Measurements from ENCODE around the gene SEC61A1.
A peak's percentile ranks its signal among the peaks of the same experiment; 100 is the strongest.

SEC61A1 gene

GRCh38 chr3:128051837-128052594 lies at the start of gene SEC61A1:
Gene SEC61A1 (plus strand): TSS chr3:128052437. CDS start chr3:128052553, 116 bp downstream.
- TF ChIP-seq CTCF (conservative IDR thresholded peaks at IDR 0.05; ENCODE audit: low read depth, low read length): no peak
- peak; percentile 96 for DNase-seq (ENCODE audit: low read depth)
- H3K4me3 ChIP-seq (ENCODE audit: low read depth, low read length): peak within 1 kb of the TSS; percentile 93

GRCh38 chr3:128004661-128005060 lies 47.6 kb upstream of the SEC61A1 start:
- TF ChIP-seq CTCF (conservative IDR thresholded peaks at IDR 0.05; ENCODE audit: low read depth, low read length): no peak
- no peak overlapping the region for H3K4me3 ChIP-seq (ENCODE audit: low read depth, low read length)
- no peak for DNase-seq (ENCODE audit: low read depth)

GRCh38 chr3:128006061-128007032 lies 45.9 kb upstream of the SEC61A1 start:
- no peak overlapping the region for H3K4me3 ChIP-seq (ENCODE audit: low read depth, low read length)
- TF ChIP-seq CTCF (conservative IDR thresholded peaks at IDR 0.05; ENCODE audit: low read depth, low read length): no peak
- DNase-seq (ENCODE audit: low read depth): no peak

GRCh38 chr3:128007033-128007424 lies 45.2 kb upstream of the SEC61A1 start:
- TF ChIP-seq CTCF (conservative IDR thresholded peaks at IDR 0.05; ENCODE audit: low read depth, low read length): no peak
- no peak for DNase-seq (ENCODE audit: low read depth)
- no peak overlapping the region for H3K4me3 ChIP-seq (ENCODE audit: low read depth, low read length)

GRCh38 chr3:128009952-128010846 lies 42.0 kb upstream of the SEC61A1 start:
- peak; percentile 53 for DNase-seq (ENCODE audit: low read depth)
- H3K4me3 ChIP-seq (ENCODE audit: low read depth, low read length): no peak overlapping the region
- no peak for TF ChIP-seq CTCF (conservative IDR thresholded peaks at IDR 0.05; ENCODE audit: low read depth, low read length)

GRCh38 chr3:128011140-128011539 lies 41.1 kb upstream of the SEC61A1 start:
- DNase-seq (ENCODE audit: low read depth): peak; percentile 55

More at GRCh38 chr3:128011140-128011539, 41.1 kb upstream of the SEC61A1 start:
- TF ChIP-seq CTCF (conservative IDR thresholded peaks at IDR 0.05; ENCODE audit: low read depth, low read length): peak; percentile 72
- no peak overlapping the region for H3K4me3 ChIP-seq (ENCODE audit: low read depth, low read length)
